Measurements from ENCODE around the gene LRRC8D. TPM values are rescaled to one million over a fixed set of nuclear protein-coding genes. Genes with fewer than 3 reads are reported as not detected.

Gene LRRC8D
- total RNA-seq, 1 donor from 2014 or later, result 30.6 TPM

DNA sequence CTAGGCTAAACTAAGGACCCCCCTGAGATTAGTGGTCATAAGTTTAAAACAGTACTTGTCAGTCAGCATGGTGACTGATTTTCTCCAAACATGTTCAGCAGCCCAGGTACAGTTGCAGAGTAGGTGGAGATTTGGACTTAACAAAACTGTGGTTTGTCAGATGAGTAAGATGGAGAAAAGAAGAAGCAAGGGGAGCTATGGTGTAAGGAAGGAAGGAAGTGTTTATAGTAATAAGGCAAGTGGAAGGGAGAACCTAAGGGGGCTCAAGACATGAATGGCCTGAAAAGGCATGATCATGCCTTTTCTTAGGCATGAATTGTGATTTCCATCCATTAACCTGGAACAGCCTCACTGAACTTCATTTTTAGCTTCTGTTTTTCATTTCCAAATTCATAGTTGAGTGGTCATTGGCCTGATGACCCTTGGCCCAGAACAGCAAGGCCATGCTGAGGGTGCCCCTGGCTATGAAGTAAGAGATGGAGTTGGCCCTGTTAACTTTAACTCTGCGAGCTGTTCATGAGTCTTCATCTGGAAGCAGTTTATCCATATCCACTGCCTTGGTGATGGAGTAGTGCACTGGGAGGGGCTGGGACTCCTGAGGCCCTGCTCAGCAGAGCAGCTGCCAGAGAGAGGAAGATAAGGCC lies 60.7 kb downstream of the LRRC8D start:
- Histone ChIP-seq H3K4me3 (ENCODE audit: low read depth, low read length) (no peak overlapping the region), H3K36me3 (ENCODE audit: control insufficient read depth, insufficient read depth, low read length) (no peaks in the 10 kb centered on the region), H3K27me3 (ENCODE audit: control insufficient read depth, insufficient read depth, low read length) (no peaks in the 10 kb centered on the region)
- TF ChIP-seq, protein P1, sequence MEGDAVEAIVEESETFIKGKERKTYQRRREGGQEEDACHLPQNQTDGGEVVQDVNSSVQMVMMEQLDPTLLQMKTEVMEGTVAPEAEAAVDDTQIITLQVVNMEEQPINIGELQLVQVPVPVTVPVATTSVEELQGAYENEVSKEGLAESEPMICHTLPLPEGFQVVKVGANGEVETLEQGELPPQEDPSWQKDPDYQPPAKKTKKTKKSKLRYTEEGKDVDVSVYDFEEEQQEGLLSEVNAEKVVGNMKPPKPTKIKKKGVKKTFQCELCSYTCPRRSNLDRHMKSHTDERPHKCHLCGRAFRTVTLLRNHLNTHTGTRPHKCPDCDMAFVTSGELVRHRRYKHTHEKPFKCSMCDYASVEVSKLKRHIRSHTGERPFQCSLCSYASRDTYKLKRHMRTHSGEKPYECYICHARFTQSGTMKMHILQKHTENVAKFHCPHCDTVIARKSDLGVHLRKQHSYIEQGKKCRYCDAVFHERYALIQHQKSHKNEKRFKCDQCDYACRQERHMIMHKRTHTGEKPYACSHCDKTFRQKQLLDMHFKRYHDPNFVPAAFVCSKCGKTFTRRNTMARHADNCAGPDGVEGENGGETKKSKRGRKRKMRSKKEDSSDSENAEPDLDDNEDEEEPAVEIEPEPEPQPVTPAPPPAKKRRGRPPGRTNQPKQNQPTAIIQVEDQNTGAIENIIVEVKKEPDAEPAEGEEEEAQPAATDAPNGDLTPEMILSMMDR (IDR thresholded peaks at IDR 0.05; ENCODE audit: insufficient read depth, low read length, poor library complexity, severe bottlenecking), result no peak
- DNase-seq (ENCODE audit: low read depth), result no peak

DNA sequence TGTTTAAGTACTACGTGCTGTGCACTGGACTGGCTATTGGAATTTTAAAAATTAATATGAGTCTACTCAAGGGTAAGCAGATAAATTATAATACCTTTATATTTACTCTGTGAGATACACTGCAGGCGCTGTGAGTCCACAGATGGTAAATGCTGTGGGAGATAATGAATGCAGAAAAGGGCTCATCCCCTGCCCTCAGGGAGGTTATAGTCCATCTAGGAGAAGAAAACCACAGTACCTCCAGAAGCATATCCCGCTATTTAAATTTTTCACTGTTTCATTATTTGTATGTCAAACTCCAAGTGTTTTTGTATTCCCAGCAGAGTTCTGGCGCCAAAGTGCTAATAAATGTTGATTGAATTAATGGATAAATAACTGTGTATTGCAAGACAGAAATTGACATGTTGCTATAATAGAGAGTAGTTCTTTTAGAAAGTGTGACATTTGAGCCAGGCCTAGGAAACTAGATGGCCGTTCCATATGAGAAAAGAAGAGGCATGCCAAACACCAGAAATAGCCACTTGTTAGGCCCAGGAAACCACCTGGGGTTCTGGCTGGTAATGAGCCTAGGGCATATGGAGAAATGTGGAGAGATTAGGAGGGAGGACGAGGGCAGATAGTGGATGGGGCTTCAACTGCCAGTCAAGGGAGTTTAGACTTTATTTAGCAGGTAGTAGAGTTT lies 61.7 kb downstream of the LRRC8D start:
- H3K4me3 ChIP-seq (ENCODE audit: low read depth, low read length), result no peak overlapping the region
- H3K36me3 ChIP-seq (ENCODE audit: control insufficient read depth, insufficient read depth, low read length), result no peaks in the 10 kb centered on the region
- TF ChIP-seq, protein P1 (IDR thresholded peaks at IDR 0.05; ENCODE audit: insufficient read depth, low read length, poor library complexity, severe bottlenecking), result no peak
- no peaks in the 10 kb centered on the region for H3K27me3 ChIP-seq (ENCODE audit: control insufficient read depth, insufficient read depth, low read length)
- no peak for DNase-seq (ENCODE audit: low read depth)

DNA sequence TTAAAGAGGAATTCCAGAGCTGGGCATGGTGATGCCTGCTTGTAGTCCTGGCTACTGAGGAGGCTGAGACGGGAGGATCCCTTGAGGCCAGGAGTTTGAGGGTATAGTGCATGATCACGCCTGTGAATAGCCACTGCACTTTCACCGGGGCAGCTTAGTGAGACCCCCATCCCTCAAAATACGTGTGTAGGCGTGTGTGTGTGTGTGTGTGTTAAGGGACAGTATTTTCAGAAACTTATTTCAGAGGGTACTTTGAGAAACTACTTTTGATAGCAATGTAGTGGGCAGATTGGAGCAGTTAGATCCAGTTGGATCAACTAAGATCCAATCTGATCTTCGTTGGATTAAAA lies 62.2 kb downstream of the LRRC8D start:
- no peak overlapping the region for H3K4me3 ChIP-seq (ENCODE audit: low read depth, low read length)
- TF ChIP-seq, protein P1 (IDR thresholded peaks at IDR 0.05; ENCODE audit: insufficient read depth, low read length, poor library complexity, severe bottlenecking), result no peak
- H3K27me3 ChIP-seq (ENCODE audit: control insufficient read depth, insufficient read depth, low read length), result no peaks in the 10 kb centered on the region

DNA sequence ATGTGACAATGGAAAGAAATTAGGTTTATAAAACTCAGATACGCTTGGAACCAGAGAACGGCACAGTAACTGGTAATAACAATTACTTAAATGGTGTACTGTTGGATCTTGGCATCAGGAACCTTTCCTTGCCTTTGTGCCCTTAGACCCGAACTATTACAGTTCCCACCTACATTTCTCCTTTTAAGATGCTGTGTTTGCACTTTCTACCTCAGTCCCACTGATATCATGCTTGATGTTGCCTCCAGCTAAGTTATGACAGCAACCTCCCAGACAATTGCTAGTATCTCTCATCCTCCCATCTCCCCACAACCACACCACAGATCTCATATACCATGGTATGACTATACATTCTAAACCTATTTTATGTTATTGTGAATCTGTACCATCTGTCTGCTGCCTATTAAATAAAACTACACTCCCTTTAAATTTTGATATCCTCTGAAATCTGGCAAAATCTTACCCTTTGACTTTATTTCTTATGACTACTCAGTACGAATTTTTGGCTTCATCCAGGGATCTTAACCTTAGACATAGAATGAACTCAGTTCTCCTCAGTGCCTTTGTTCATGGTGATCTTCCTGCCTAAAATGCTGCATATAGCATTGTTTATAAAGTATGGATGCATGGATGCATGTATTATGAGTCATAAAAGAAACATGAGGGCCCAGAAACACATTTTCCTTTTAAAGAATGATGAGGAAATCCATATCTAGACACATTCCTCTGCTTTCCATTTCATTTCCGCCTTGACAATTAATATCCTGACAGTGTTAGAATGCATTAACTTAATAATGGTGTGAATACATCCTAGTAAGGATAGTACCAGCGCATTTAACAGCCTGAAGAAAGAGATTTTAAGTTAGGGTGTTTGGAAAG lies 64.1 kb downstream of the LRRC8D start:
- DNase-seq (ENCODE audit: low read depth), result no peak
- TF ChIP-seq, protein P1 (IDR thresholded peaks at IDR 0.05; ENCODE audit: insufficient read depth, low read length, poor library complexity, severe bottlenecking), result no peak
- H3K36me3 ChIP-seq (ENCODE audit: control insufficient read depth, insufficient read depth, low read length), result no peaks in the 10 kb centered on the region
- H3K4me3 ChIP-seq (ENCODE audit: low read depth, low read length), result no peak overlapping the region
- no peaks in the 10 kb centered on the region for H3K27me3 ChIP-seq (ENCODE audit: control insufficient read depth, insufficient read depth, low read length)

More for the DNA sequence above, 62.2 kb downstream of the LRRC8D start:
- no peak for DNase-seq (ENCODE audit: low read depth)
- H3K36me3 ChIP-seq (ENCODE audit: control insufficient read depth, insufficient read depth, low read length), result no peaks in the 10 kb centered on the region

DNA sequence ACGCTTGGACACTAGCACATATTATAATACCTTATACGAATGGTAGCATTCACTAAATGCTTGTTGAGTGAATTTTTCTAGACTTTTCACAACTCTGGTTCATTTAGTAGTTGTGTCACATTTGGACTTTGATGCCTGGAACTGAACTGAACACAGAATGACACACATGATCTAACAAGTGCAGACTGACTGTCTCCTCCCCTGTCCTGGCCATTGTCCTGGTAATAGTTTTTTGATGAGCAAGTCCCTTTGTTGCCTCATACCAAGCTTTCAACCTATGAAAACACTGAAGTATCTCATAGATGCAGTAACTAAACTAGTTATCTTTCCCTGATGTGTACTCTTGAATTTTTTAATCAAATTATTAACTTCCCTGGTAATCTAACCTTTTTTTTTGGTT lies 66.4 kb downstream of the LRRC8D start:
- Histone ChIP-seq H3K27me3 (ENCODE audit: control insufficient read depth, insufficient read depth, low read length) (no peaks in the 10 kb centered on the region), H3K4me3 (ENCODE audit: low read depth, low read length) (no peak overlapping the region), H3K36me3 (ENCODE audit: control insufficient read depth, insufficient read depth, low read length) (no peaks in the 10 kb centered on the region)
- DNase-seq (ENCODE audit: low read depth), result no peak
- TF ChIP-seq, protein P1 (IDR thresholded peaks at IDR 0.05; ENCODE audit: insufficient read depth, low read length, poor library complexity, severe bottlenecking), result no peak
